ENCODE measurements around the gene CYP2U1.

The CYP2U1 gene

DNA sequence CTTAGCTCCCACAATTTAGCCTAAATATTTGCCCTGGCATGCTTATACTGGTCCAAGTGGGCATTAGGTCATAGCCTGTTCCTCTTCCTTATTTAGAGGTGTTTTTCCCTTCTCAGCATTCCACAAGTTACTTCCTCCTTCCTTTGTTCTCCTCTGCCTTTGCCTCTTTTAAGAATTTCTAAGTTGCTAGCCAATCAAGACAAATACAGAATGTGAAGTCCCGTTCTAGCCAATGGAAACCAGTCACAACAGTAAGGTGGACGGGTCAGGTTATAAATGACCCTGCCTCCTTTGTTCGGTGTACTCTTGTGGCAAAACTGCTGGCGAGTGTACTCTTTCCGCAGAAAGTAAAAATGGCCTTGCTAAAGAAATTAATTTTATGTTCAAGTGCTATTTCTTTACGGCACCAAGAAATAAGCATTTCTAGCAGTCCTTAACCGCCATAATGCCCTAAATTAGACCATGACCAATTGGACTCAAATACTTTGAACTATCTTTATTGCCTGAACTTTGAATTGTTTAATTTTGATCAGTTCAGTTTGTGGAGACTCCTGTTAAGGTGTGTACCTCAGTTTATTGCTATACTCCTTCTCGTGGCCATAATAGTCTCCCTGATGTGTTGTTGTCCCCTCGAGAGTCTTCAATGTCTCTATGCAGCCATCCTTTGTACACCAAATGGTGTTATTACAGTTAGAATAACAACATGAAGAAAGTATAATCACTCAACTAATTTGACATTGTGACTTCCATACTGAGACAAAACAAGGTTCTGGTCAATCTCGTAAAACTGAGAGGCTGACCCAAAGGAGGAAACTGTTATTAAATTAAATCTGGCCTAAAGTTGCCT, 56.8 kb downstream of the CYP2U1 start:
- FAIRE-seq, result no peak

DNA sequence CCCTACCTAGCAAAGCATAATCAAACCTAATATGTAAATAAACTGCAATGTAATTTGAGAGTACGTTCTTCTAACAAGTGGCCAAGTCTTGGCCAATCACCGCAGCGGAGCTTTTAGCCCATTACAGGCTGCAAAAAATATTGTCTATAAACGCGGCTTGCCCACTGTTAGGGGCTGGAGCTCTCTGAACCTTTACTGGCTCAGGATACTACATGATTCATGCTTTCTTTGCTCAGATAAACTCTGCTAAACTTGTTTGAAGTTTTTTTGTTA, 57.4 kb downstream of the CYP2U1 start:
- FAIRE-seq, result no peak

GRCh38 chr4:107989162-107989536, 57.8 kb downstream of the CYP2U1 start:
- no peak for FAIRE-seq

- FAIRE-seq, result no peak
Observed at GRCh38 chr4:107989537-107990386, 58.4 kb downstream of the CYP2U1 start, which contains the start of gene HADH. HADH (plus strand) TSS chr4:107989889; CDS start chr4:107989933, 44 bp downstream.

GRCh38 chr4:107991945-107992630, 60.7 kb downstream of the CYP2U1 start:
- no peak for FAIRE-seq

DNA sequence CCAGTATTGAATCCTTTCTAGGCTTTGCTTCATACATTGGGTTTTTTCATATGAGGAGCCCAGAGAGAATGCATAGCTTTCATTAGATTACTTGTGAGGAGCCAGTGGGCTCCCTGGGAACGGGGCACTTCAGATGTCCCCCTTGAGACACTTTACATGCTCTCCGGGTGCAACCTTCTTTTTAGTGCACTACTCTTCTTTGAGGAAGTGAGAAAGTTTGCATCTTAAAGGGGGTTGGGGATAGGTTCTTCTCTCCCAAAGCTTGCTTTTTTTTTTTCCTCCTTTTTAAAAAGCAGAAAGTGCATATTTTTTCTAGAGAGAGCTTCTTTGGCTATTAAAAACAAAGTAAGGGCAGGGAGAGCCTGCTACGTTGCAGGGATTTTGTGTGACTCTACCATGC, 62.6 kb downstream of the CYP2U1 start:
- FAIRE-seq, result no peak

- no peak for FAIRE-seq
Observed at GRCh38 chr4:107994894-107995293, 63.5 kb downstream of the CYP2U1 start.

GRCh38 chr4:107996949-107997788, 65.8 kb downstream of the CYP2U1 start:
- FAIRE-seq, result no peak

DNA sequence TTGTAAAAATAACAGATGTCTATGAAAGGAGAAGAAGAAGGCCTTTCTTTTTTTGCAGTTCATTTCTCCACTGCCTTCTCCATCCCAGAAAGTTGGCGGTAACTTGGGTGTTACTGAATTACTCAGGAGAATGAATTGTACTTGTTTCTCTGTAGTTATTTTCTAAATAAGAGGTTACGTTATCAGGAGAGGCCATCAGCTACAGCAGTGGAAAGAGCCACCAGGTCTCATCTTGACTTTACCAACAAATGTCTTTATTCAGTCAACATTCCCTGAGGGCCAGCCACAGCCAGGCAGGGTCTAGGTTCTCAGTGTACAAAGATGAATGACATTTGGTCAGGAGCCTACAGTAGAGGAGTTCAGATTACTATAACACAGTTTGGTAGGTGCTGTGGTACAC, 66.4 kb downstream of the CYP2U1 start:
- no peak for FAIRE-seq

- FAIRE-seq, result no peak
Observed at GRCh38 chr4:107999932-108000539, 68.7 kb downstream of the CYP2U1 start.

DNA sequence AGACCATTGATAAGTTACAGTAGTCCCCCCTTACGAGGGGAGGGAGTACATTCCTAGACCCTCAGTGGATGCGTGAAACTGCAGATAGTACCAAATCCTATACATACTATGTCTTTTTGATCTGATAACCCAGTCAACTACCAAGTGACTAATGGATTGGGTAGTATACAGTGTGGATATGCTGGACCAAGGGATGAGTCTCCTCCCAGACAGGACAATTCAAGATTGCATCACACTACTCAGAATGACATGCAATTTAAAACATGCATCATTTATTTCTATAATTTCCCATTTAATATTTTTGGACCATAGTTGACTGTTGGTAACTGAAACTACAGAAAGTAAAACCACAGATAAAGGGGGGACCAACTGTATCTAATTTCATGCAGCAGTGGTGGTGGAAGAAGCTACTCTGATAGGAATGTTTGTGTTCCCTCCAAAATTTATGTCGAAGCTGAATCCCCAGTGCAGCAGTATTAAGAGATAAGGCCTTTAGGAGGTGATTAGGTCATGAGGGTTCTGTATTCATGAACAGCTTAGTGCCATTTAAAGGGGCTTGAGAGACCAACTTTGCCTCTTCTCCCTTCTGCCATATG, 70.3 kb downstream of the CYP2U1 start:
- no peak for FAIRE-seq
